GM23338 (cell line): ENCODE results near the gene PPP1R15B. TPM values are rescaled to one million over a fixed set of nuclear protein-coding genes. Genes with fewer than 3 reads are reported as not detected.

Experiments used
- ATAC-seq: fragments of 200-7000 bp; cut with Tn5 transposase; 3 replicates; pipeline ENCODE4 v1.9.1; 2020
- DNase-seq: peaks from one replicate; pipeline ENCODE4 v3.0.0-alpha.2; 2015; ENCODE audit warnings: low spot score
- H2AFZ ChIP-seq: fragments of 200-600 bp; sonication (generic); 2 replicates; pipeline ENCODE4 v1.8.0; 2016; ENCODE audit warnings: antibody characterized with exemption, mild to moderate bottlenecking, moderate library complexity
- H3F3A ChIP-seq: fragments of 200-600 bp; sonication (generic); replicated peaks from 2 replicates; pipeline ENCODE4 v1.8.0; 2017; ENCODE audit warnings: antibody characterized with exemption, mixed run types, low read depth
- H3K27ac ChIP-seq: fragments of 200-600 bp; sonication (generic); 2 replicates; pipeline ENCODE4 v1.6.1; 2016; ENCODE audit warnings: low read depth
- H3K27me3 ChIP-seq: fragments of 200-600 bp; sonication (generic); 2 replicates; pipeline ENCODE4 v1.8.0; 2016; ENCODE audit warnings: mild to moderate bottlenecking, mixed run types, moderate library complexity; ENCODE audit not compliant: insufficient read depth
- H3K36me3 ChIP-seq: fragments of 200-600 bp; sonication (generic); 2 replicates; pipeline ENCODE4 v1.8.0; 2016; ENCODE audit warnings: mild to moderate bottlenecking; ENCODE audit not compliant: insufficient read depth
- H3K4me1 ChIP-seq: fragments of 200-600 bp; sonication (generic); 2 replicates; pipeline ENCODE4 v1.8.0; 2016; ENCODE audit warnings: mild to moderate bottlenecking, moderate library complexity; ENCODE audit not compliant: insufficient read depth
- H3K4me2 ChIP-seq: fragments of 200-600 bp; sonication (generic); 2 replicates; pipeline ENCODE4 v1.7.1; 2017; ENCODE audit warnings: mixed run types
- H3K4me3 ChIP-seq: fragments of 200-600 bp; sonication (generic); 2 replicates; pipeline ENCODE4 v1.6.1; 2016; ENCODE audit warnings: mixed run types
- H3K79me2 ChIP-seq: fragments of 200-600 bp; sonication (generic); replicated peaks from 2 replicates; pipeline ENCODE4 v1.8.0; 2017; ENCODE audit warnings: mild to moderate bottlenecking; ENCODE audit not compliant: insufficient read depth
- H3K9me2 ChIP-seq: fragments of 200-600 bp; sonication (generic); 2 replicates; pipeline ENCODE4 v1.8.0; 2017; ENCODE audit not compliant: insufficient read depth
- H4K20me1 ChIP-seq: fragments of 200-600 bp; sonication (generic); replicated peaks from 2 replicates; pipeline ENCODE4 v1.8.0; 2017; ENCODE audit warnings: mild to moderate bottlenecking; ENCODE audit not compliant: insufficient read depth
- H3K27ac Mint-ChIP-seq: 2 replicates; pipeline ENCODE4 v1.8.0; 2020; ENCODE audit warnings: inconsistent platforms, mild to moderate bottlenecking, moderate library complexity, mixed read lengths
- H3K27me3 Mint-ChIP-seq: 3 replicates; pipeline ENCODE4 v1.8.0; 2022; ENCODE audit warnings: low read depth, mild to moderate bottlenecking, moderate library complexity, mixed read lengths, inconsistent platforms; ENCODE audit not compliant: insufficient read depth, poor library complexity
- H3K36me3 Mint-ChIP-seq: 3 replicates; pipeline ENCODE4 v1.8.0; 2021; ENCODE audit warnings: low read depth, mild to moderate bottlenecking, inconsistent platforms, moderate library complexity, mixed read lengths
- H3K4me1 Mint-ChIP-seq: 3 replicates; pipeline ENCODE4 v1.8.0; 2020; ENCODE audit warnings: mild to moderate bottlenecking, inconsistent platforms, mixed read lengths
- H3K4me3 Mint-ChIP-seq: 3 replicates; pipeline ENCODE4 v1.8.0; 2021; ENCODE audit warnings: moderate library complexity, mild to moderate bottlenecking, inconsistent platforms, mixed read lengths
- H3K9me3 Mint-ChIP-seq: 3 replicates; pipeline ENCODE4 v1.8.0; 2020; ENCODE audit warnings: moderate library complexity, mild to moderate bottlenecking, inconsistent platforms, mixed read lengths
- ZNF462 ChIP-seq: fragments of 250-450 bp; sonication (Bioruptor Pico); IDR thresholded peaks from 2 replicates; pipeline ENCODE4 v1.5.0; 2020; ENCODE audit warnings: mild to moderate bottlenecking, moderate library complexity
- polyA plus RNA-seq: library from polyadenylated mRNA; unstranded; fragments of >200 nt; fragmentation: Nextera tagmentation; extraction: Ambion mirVana; gene quantifications from 2 replicates; pipeline ENCODE4 v1.2.1, GENCODE V29; 2016
- total RNA-seq: library from RNA; depleted of rRNA; stranded (reverse); fragments of >200 nt; shearing (Covaris generic); gene quantifications from 2 replicates; pipeline ENCODE4 v1.2.3, GENCODE V29; 2014

Gene PPP1R15B
- total and polyA plus RNA-seq, 2 experiments from 2014 or later, result 17.3 to 64.3 TPM

- Histone ChIP-seq H3K9me2 (no peaks in the 10 kb centered on the region), H2AFZ (no peak overlapping the region), H3K4me3 (no peak overlapping the region), H3F3A (peaks cover 9% of the 10 kb centered on the region; the same call in 1 of the 2 replicates), H4K20me1 (no peaks in the 10 kb centered on the region), H3K27ac (no peak overlapping the region), H3K27me3 (no peaks in the 10 kb centered on the region), H3K4me2 (no peak overlapping the region; the same call in 1 of the 2 replicates), H3K79me2 (no peaks in the 10 kb centered on the region), H3K36me3 (no peaks in the 10 kb centered on the region), H3K4me1 (peaks cover 12% of the 10 kb centered on the region; the same call in 1 of the 2 replicates)
- ATAC-seq (no peak; the same call in 2 of the 3 replicates), DNase-seq (no peak)
- H3K27me3 Mint-ChIP-seq, result peaks cover 4% of the 10 kb centered on the region
- H3K36me3 Mint-ChIP-seq, result no peaks in the 10 kb centered on the region
- no peaks in the 10 kb centered on the region for H3K9me3 Mint-ChIP-seq
- peaks cover 22% of the 10 kb centered on the region for H3K4me1 Mint-ChIP-seq
- no peak for TF ChIP-seq ZNF462
- H3K4me3 Mint-ChIP-seq, result no peak overlapping the region
- peak overlapping the region; percentile 55 for H3K27ac Mint-ChIP-seq
Measured at GRCh38 chr1:204417074-204417997, 5.7 kb upstream of the PPP1R15B start.

- Mint-ChIP-seq H3K4me1 (peaks cover 22% of the 10 kb centered on the region), H3K27me3 (peaks cover 9% of the 10 kb centered on the region), H3K4me3 (no peak overlapping the region), H3K36me3 (no peaks in the 10 kb centered on the region), H3K27ac (no peak overlapping the region), H3K9me3 (no peaks in the 10 kb centered on the region)
- H3K4me1 ChIP-seq, result peaks cover 12% of the 10 kb centered on the region; the same call in 1 of the 2 replicates
- no peaks in the 10 kb centered on the region for H3K36me3 ChIP-seq
- peaks cover 9% of the 10 kb centered on the region; the same call in 1 of the 2 replicates for H3F3A ChIP-seq
- no peaks in the 10 kb centered on the region for H3K9me2 ChIP-seq
- H3K4me3 ChIP-seq, result no peak overlapping the region
- no peak overlapping the region for H3K4me2 ChIP-seq
- no peaks in the 10 kb centered on the region for H3K27me3 ChIP-seq
- no peak overlapping the region for H2AFZ ChIP-seq
- H4K20me1 ChIP-seq, result no peaks in the 10 kb centered on the region
- ATAC-seq (no peak), DNase-seq (no peak)
- H3K79me2 ChIP-seq, result no peaks in the 10 kb centered on the region
- no peak overlapping the region for H3K27ac ChIP-seq
- TF ChIP-seq ZNF462, result no peak
Measured at GRCh38 chr1:204416589-204417073, 5.0 kb upstream of the PPP1R15B start.
